ENCODE data around the gene CLEC19A. TPM values are rescaled to one million over a fixed set of nuclear protein-coding genes. Genes with fewer than 3 reads are reported as not detected.

Gene CLEC19A
- total RNA-seq (2014; rRNA removed; shearing (Covaris generic)) (not detected in 2 replicates), total RNA-seq (2022) (not detected in 2 replicates), Bru-seq, nascent RNA (percentile 4 among the genes with signal in this experiment), BruChase-seq, experiment 1, labeled RNA remaining after a 6-hour chase (percentile 4 among the genes with signal in this experiment), BruChase-seq, experiment 2, labeled RNA remaining after a 2-hour chase (percentile 4 among the genes with signal in this experiment)
- long read RNA-seq, result 0 reads

DNA sequence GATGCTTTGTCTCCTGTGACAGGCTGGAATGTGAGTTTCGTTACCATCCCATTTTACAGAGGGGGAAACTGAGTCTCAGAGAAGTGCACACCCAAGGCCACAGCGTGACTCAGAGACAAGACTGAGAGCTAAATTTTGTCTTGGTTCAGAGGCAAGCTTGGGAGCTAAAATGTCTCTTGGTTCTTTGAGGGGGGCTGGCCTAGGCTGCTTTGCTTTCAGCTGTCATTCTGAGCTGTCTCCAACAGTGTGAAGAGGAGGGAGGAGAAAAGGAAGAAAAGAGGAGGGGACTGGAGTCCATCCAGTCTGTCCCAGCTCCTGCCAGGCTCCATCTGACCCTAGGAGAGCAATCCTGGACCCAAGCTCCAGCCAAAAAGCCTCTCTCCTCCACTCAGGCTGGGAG, at the start of gene CLEC19A:
TSS of gene CLEC19A (plus strand) at position 301 of the 400 bp plus-strand sequence. CDS start 121 bp downstream, outside the sequence.
- Histone ChIP-seq H3K9me2 (ENCODE audit: insufficient read depth, low read length) (no peaks in the 10 kb centered on the region), H3K9me3 (ENCODE audit: low read length) (no peaks in the 10 kb centered on the region), H3K27ac (ENCODE audit: low read depth, low read length, poor library complexity, severe bottlenecking) (no peak within 1 kb of the TSS), H2AFZ (ENCODE audit: low read length) (no peak within 1 kb of the TSS), H4K20me1 (ENCODE audit: insufficient read depth, low read length) (no peaks in the 10 kb centered on the region), H3K36me3 (ENCODE audit: insufficient read depth, low read length) (no peaks in the 10 kb centered on the region), H3K4me2 (ENCODE audit: low read length) (no peak within 1 kb of the TSS), H3K4me3 (ENCODE audit: low read depth, low read length, poor library complexity, severe bottlenecking) (no peak within 1 kb of the TSS), H3K79me2 (ENCODE audit: insufficient read depth, low read depth, low read length) (no peaks in the 10 kb centered on the region), H3K4me1 (ENCODE audit: insufficient read depth, low read length, poor library complexity, severe bottlenecking) (no peaks in the 10 kb centered on the region)
- BruUV-seq (replicated peaks), result no TSS peak
- intact Hi-C loops (cut with micrococcal nuclease; ENCODE audit: unreplicated experiment), result no loop called here
- TF ChIP-seq, protein P1, sequence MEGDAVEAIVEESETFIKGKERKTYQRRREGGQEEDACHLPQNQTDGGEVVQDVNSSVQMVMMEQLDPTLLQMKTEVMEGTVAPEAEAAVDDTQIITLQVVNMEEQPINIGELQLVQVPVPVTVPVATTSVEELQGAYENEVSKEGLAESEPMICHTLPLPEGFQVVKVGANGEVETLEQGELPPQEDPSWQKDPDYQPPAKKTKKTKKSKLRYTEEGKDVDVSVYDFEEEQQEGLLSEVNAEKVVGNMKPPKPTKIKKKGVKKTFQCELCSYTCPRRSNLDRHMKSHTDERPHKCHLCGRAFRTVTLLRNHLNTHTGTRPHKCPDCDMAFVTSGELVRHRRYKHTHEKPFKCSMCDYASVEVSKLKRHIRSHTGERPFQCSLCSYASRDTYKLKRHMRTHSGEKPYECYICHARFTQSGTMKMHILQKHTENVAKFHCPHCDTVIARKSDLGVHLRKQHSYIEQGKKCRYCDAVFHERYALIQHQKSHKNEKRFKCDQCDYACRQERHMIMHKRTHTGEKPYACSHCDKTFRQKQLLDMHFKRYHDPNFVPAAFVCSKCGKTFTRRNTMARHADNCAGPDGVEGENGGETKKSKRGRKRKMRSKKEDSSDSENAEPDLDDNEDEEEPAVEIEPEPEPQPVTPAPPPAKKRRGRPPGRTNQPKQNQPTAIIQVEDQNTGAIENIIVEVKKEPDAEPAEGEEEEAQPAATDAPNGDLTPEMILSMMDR (conservative IDR thresholded peaks at IDR 0.05; ENCODE audit: low read length), result no peak
- no peak for TF ChIP-seq EZH2phosphoT487 (IDR thresholded peaks at IDR 0.05; ENCODE audit: borderline replicate concordance, low read depth, low read length)
- POLR2A ChIA-PET, result no interaction called here
- DNase-seq (ENCODE audit: low spot score), result no peak
- CTCF ChIA-PET (ENCODE audit: unreplicated experiment), result no interaction called here

DNA sequence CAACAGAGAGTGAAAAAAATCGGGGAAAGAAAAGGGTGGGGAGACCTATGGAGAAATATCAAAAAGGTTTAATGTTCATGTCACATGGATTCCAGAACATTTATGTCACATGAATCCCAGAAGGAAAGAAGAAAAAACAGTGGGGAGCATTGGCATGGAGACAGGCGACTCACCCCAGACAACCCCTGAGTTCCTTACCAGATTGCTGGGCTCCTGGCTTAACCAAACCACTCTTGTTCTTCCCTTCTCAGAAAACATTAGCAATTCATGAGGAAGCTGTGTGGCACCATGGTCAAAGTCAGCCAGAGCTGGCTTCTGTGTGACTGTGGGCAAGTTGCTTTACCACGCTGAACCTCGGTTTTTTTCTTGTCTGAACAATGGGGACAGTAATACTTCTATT, 49.6 kb upstream of the CLEC19A start:
- Histone ChIP-seq H3K9me2 (ENCODE audit: insufficient read depth, low read length) (no peaks in the 10 kb centered on the region), H3K27ac (ENCODE audit: low read depth, low read length, poor library complexity, severe bottlenecking) (no peak overlapping the region), H3K9me3 (ENCODE audit: low read length) (peaks cover 23% of the 10 kb centered on the region), H3K36me3 (ENCODE audit: insufficient read depth, low read length) (peaks cover 3% of the 10 kb centered on the region; the same call in 1 of the 2 replicates), H3K4me2 (ENCODE audit: low read length) (no peak overlapping the region), H3K4me1 (ENCODE audit: insufficient read depth, low read length, poor library complexity, severe bottlenecking) (no peaks in the 10 kb centered on the region), H3K79me2 (ENCODE audit: insufficient read depth, low read depth, low read length) (no peaks in the 10 kb centered on the region), H4K20me1 (ENCODE audit: insufficient read depth, low read length) (no peaks in the 10 kb centered on the region), H2AFZ (ENCODE audit: low read length) (no peak overlapping the region), H3K4me3 (ENCODE audit: low read depth, low read length, poor library complexity, severe bottlenecking) (no peak overlapping the region)
- CTCF ChIA-PET (ENCODE audit: unreplicated experiment), result no interaction called here
- intact Hi-C loops (cut with micrococcal nuclease; ENCODE audit: unreplicated experiment), result no loop called here
- no TSS peak for BruUV-seq (replicated peaks)
- TF ChIP-seq EZH2phosphoT487 (IDR thresholded peaks at IDR 0.05; ENCODE audit: borderline replicate concordance, low read depth, low read length), result no peak
- TF ChIP-seq, protein P1 (conservative IDR thresholded peaks at IDR 0.05; ENCODE audit: low read length), result no peak
- DNase-seq (ENCODE audit: low spot score), result no peak
- POLR2A ChIA-PET, result no interaction called here

GRCh38 chr16:19236561-19237209, 48.8 kb upstream of the CLEC19A start:
- Histone ChIP-seq H3K4me2 (ENCODE audit: low read length) (no peak overlapping the region), H3K36me3 (ENCODE audit: insufficient read depth, low read length) (peaks cover 3% of the 10 kb centered on the region; the same call in 1 of the 2 replicates), H3K79me2 (ENCODE audit: insufficient read depth, low read depth, low read length) (no peaks in the 10 kb centered on the region), H3K27ac (ENCODE audit: low read depth, low read length, poor library complexity, severe bottlenecking) (no peak overlapping the region), H3K4me1 (ENCODE audit: insufficient read depth, low read length, poor library complexity, severe bottlenecking) (no peaks in the 10 kb centered on the region), H3K9me3 (ENCODE audit: low read length) (peaks cover 23% of the 10 kb centered on the region), H3K9me2 (ENCODE audit: insufficient read depth, low read length) (no peaks in the 10 kb centered on the region), H4K20me1 (ENCODE audit: insufficient read depth, low read length) (no peaks in the 10 kb centered on the region), H2AFZ (ENCODE audit: low read length) (no peak overlapping the region), H3K4me3 (ENCODE audit: low read depth, low read length, poor library complexity, severe bottlenecking) (no peak overlapping the region)
- BruUV-seq (replicated peaks), result no TSS peak
- DNase-seq (ENCODE audit: low spot score), result no peak
- CTCF ChIA-PET (ENCODE audit: unreplicated experiment), result no interaction called here
- no peak for TF ChIP-seq EZH2phosphoT487 (IDR thresholded peaks at IDR 0.05; ENCODE audit: borderline replicate concordance, low read depth, low read length)
- TF ChIP-seq, protein P1 (conservative IDR thresholded peaks at IDR 0.05; ENCODE audit: low read length), result no peak
- POLR2A ChIA-PET, result no interaction called here
- intact Hi-C loops (cut with micrococcal nuclease; ENCODE audit: unreplicated experiment), result no loop called here

All from OCI-LY7 (cell line).